AG09319 (cell line): ENCODE measurements around the gene CSTF1.
"Not testable (repeated sequence)": the region's sequence is repeated elsewhere in the genome, so short reads cannot be mapped to it uniquely, and the experiment has no call there.

Experiments used
- DNase-seq: peaks from one replicate; pipeline ENCODE4 v3.0.0-alpha.2; 2010; ENCODE audit warnings: low read depth; ENCODE audit errors: extremely low read depth
- CTCF ChIP-seq: IDR thresholded peaks from 2 replicates; pipeline ENCODE4 v1.5.1; 2011; ENCODE audit warnings: low read depth, mild to moderate bottlenecking, inconsistent platforms, low read length, moderate library complexity

Gene CSTF1

GRCh38 chr20:56409521-56409920 is 17.1 kb downstream of the CSTF1 start:
- DNase-seq = no peak
- TF ChIP-seq CTCF = no peak

DNA sequence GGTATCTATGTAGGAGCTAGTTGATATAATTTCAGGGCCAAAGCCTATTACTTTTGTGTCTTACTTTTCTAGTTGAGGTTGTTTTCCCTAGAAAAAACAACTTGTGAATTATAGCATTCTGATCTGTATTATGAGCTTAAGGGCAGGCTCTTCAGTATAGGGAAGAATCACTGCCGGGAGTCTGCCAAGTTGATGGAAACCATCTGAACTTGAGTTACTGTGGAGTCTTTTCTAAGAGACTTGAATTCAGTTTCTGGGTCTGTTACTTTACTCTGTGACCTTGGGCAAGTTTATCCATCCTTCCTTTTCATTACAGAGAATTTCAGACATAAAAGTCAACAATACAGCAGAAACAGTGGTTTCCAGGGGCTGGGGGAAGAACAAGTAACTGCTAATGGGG is 17.5 kb downstream of the CSTF1 start:
- no peak for TF ChIP-seq CTCF
- no peak for DNase-seq

DNA sequence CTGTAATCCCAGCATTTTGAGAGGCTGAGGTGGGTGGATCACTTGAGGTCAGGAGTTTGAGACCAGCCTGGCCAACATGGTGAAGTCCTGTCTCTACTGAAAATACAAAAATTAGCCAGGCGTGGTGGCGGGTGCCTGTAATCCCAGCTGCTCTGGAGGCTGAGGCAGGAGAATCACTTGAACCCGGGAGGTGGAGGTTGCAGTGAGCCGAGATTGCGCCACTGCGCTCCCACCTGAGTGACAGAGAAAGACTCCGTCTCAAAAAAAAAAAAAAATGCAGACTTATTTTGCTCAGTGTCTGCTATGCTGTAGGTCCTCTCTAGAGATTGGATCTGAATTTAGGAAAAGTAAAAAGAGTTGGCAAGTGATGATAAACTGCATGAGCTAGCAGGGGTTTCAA is 18.8 kb downstream of the CSTF1 start:
- DNase-seq = not testable (repeated sequence)

GRCh38 chr20:56411759-56412472 is 19.5 kb downstream of the CSTF1 start, which contains the start of gene CASS4:
TSS of gene CASS4 (plus strand) at chr20:56412260. CDS start at chr20:56412459, 199 bp downstream.
- DNase-seq = no peak
- no peak for TF ChIP-seq CTCF

GRCh38 chr20:56412473-56412790 is 20.0 kb downstream of the CSTF1 start:
- DNase-seq = no peak
- TF ChIP-seq CTCF = no peak

DNA sequence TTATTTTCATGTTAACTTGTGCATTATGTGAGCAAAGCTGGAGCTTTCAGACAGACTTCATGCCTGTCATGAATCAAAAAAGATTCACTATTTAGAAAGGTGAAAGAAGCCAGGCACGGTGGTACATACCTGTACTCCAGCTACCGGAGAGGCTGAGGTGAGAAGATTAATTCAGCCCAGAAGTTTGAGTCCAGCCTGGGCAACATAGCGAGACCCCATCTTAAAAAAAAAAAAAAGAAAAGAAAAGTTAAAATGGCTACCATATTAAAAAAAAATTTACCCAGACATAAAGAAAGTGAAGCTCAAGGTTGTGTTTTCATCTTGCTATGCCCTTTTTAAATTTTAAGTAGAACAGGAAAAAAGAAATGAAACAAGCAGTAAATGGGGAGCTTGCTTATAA is 20.5 kb downstream of the CSTF1 start:
- TF ChIP-seq CTCF = no peak
- DNase-seq = no peak

GRCh38 chr20:56414842-56415765 is 22.7 kb downstream of the CSTF1 start:
- DNase-seq = peak; percentile 38
- TF ChIP-seq CTCF = no peak

- no peak for DNase-seq
- no peak for TF ChIP-seq CTCF
Observed at GRCh38 chr20:56417402-56417801, 25.0 kb downstream of the CSTF1 start.
